T-helper 17 cell (primary cell): Measurements from ENCODE around the gene FAM169A. TPM values are rescaled to one million over a fixed set of nuclear protein-coding genes. Genes with fewer than 3 reads are reported as not detected.
"Not testable (repeated sequence)": the region's sequence is repeated elsewhere in the genome, so short reads cannot be mapped to it uniquely, and the experiment has no call there.

ENCODE experiments used
- ATAC-seq: fragments of 150-1000 bp; cut with Tn5 transposase; 2 replicates; pipeline ENCODE4 v1.10.0; 2021; ENCODE audit warnings: mild to moderate bottlenecking, moderate library complexity
- DNase-seq, 3 donors: peaks; one replicate each; pipeline versions ENCODE4 v3.0.0 to v3.0.0-alpha.2; 2020 to 2021
- H3K9me3 ChIP-seq: one replicate; pipeline ENCODE4 v1.7.0; 2013; ENCODE audit warnings: low read length, mild to moderate bottlenecking; ENCODE audit not compliant: control insufficient read depth, poor library complexity, severe bottlenecking
- H3K27ac Mint-ChIP-seq: one replicate; pipeline ENCODE4 v1.8.0; 2022; ENCODE audit warnings: mild to moderate bottlenecking, moderate library complexity, mixed read lengths
- H3K27me3 Mint-ChIP-seq: one replicate; pipeline ENCODE4 v1.8.0; 2022; ENCODE audit warnings: mixed read lengths
- H3K36me3 Mint-ChIP-seq: one replicate; pipeline ENCODE4 v1.8.0; 2022; ENCODE audit warnings: low read depth, mixed read lengths
- H3K4me1 Mint-ChIP-seq: one replicate; pipeline ENCODE4 v1.8.0; 2022; ENCODE audit warnings: mild to moderate bottlenecking, mixed read lengths
- H3K4me3 Mint-ChIP-seq: one replicate; pipeline ENCODE4 v1.8.0; 2022; ENCODE audit warnings: mild to moderate bottlenecking, moderate library complexity, mixed read lengths
- total RNA-seq, 4 donors: library from RNA in 2 of 4; stranded (reverse) in 2 of 4; gene quantifications; one replicate each; pipeline ENCODE4 v1.2.3 and lab custom pipeline; 2022 to 2026

FAM169A gene
- total RNA-seq, 2 donors from 2014 or later: 9.2 to 16.1 TPM

GRCh38 chr5:74816875-74817274, 49.3 kb downstream of the FAM169A start:
- Mint-ChIP-seq H3K27me3 (no peaks in the 10 kb centered on the region), H3K4me3 (no peak overlapping the region), H3K27ac (peak overlapping the region; percentile 68), H3K36me3 (peaks cover 10% of the 10 kb centered on the region), H3K4me1 (peaks cover 20% of the 10 kb centered on the region)
- H3K9me3 ChIP-seq: no peaks in the 10 kb centered on the region
- no peak for ATAC-seq
- DNase-seq: no peak

- H3K27ac Mint-ChIP-seq: no peak overlapping the region
- DNase-seq (no peak), ATAC-seq (no peak)
- H3K4me3 Mint-ChIP-seq: no peak overlapping the region
- peaks cover 2% of the 10 kb centered on the region for H3K36me3 Mint-ChIP-seq
- no peaks in the 10 kb centered on the region for H3K9me3 ChIP-seq
- H3K27me3 Mint-ChIP-seq: no peaks in the 10 kb centered on the region
- peaks cover 5% of the 10 kb centered on the region for H3K4me1 Mint-ChIP-seq
Measured at GRCh38 chr5:74810915-74811314, 55.3 kb downstream of the FAM169A start.

GRCh38 chr5:74801941-74802340, 64.2 kb downstream of the FAM169A start:
- peak overlapping the region; percentile 74 for H3K27ac Mint-ChIP-seq
- ATAC-seq (no peak), DNase-seq (no peak)
- peaks cover 2% of the 10 kb centered on the region for H3K36me3 Mint-ChIP-seq
- H3K27me3 Mint-ChIP-seq: no peaks in the 10 kb centered on the region
- peaks cover 5% of the 10 kb centered on the region for H3K4me1 Mint-ChIP-seq
- H3K9me3 ChIP-seq: no peaks in the 10 kb centered on the region
- H3K4me3 Mint-ChIP-seq: no peak overlapping the region

- Mint-ChIP-seq H3K4me3 (no peak overlapping the region), H3K4me1 (peaks cover 5% of the 10 kb centered on the region), H3K27ac (no peak overlapping the region), H3K36me3 (peaks cover 4% of the 10 kb centered on the region), H3K27me3 (no peaks in the 10 kb centered on the region)
- no peaks in the 10 kb centered on the region for H3K9me3 ChIP-seq
- DNase-seq (no peak), ATAC-seq (no peak)
Measured at GRCh38 chr5:74801197-74801596, 65.0 kb downstream of the FAM169A start.

GRCh38 chr5:74798977-74799911, 66.9 kb downstream of the FAM169A start:
- H3K36me3 Mint-ChIP-seq: peaks cover 4% of the 10 kb centered on the region
- H3K4me1 Mint-ChIP-seq: peaks cover 5% of the 10 kb centered on the region
- ATAC-seq (no peak), DNase-seq (no peak)
- no peaks in the 10 kb centered on the region for H3K27me3 Mint-ChIP-seq
- H3K4me3 Mint-ChIP-seq: no peak overlapping the region
- H3K27ac Mint-ChIP-seq: no peak overlapping the region
- H3K9me3 ChIP-seq: no peaks in the 10 kb centered on the region

GRCh38 chr5:74791669-74792068, 74.5 kb downstream of the FAM169A start:
- not testable (repeated sequence) for H3K36me3 Mint-ChIP-seq, H3K27ac Mint-ChIP-seq, H3K4me3 Mint-ChIP-seq, H3K4me1 Mint-ChIP-seq, H3K9me3 ChIP-seq, H3K27me3 Mint-ChIP-seq, ATAC-seq, DNase-seq

GRCh38 chr5:74787424-74787823, 78.8 kb downstream of the FAM169A start:
- H3K9me3 ChIP-seq: no peaks in the 10 kb centered on the region
- H3K27ac Mint-ChIP-seq: no peak overlapping the region
- no peak for ATAC-seq
- no peaks in the 10 kb centered on the region for H3K27me3 Mint-ChIP-seq
- peaks cover 2% of the 10 kb centered on the region for H3K36me3 Mint-ChIP-seq
- H3K4me1 Mint-ChIP-seq: peaks cover 2% of the 10 kb centered on the region
- H3K4me3 Mint-ChIP-seq: no peak overlapping the region
- no peak for DNase-seq

- H3K4me3 Mint-ChIP-seq: no peak overlapping the region
- no peaks in the 10 kb centered on the region for H3K9me3 ChIP-seq
- H3K27me3 Mint-ChIP-seq: no peaks in the 10 kb centered on the region
- H3K27ac Mint-ChIP-seq: peak overlapping the region; percentile 43
- no peaks in the 10 kb centered on the region for H3K4me1 Mint-ChIP-seq
- no peak for DNase-seq
- ATAC-seq: no peak
- no peaks in the 10 kb centered on the region for H3K36me3 Mint-ChIP-seq
Measured at GRCh38 chr5:74786851-74787250, 79.3 kb downstream of the FAM169A start.

GRCh38 chr5:74778609-74779008, 87.6 kb downstream of the FAM169A start:
- no peak for DNase-seq
- H3K36me3 Mint-ChIP-seq: no peaks in the 10 kb centered on the region

GRCh38 chr5:74772359-74772758, 93.8 kb downstream of the FAM169A start:
- Mint-ChIP-seq H3K27me3 (no peaks in the 10 kb centered on the region), H3K4me1 (peaks cover 8% of the 10 kb centered on the region), H3K27ac (no peak overlapping the region), H3K36me3 (no peaks in the 10 kb centered on the region), H3K4me3 (no peak overlapping the region)
- no peak for DNase-seq
- no peaks in the 10 kb centered on the region for H3K9me3 ChIP-seq
- no peak for ATAC-seq

More at GRCh38 chr5:74778609-74779008, 87.6 kb downstream of the FAM169A start:
- Mint-ChIP-seq H3K27ac (peak overlapping the region; percentile 11), H3K4me3 (no peak overlapping the region), H3K4me1 (no peaks in the 10 kb centered on the region), H3K27me3 (no peaks in the 10 kb centered on the region)
- no peaks in the 10 kb centered on the region for H3K9me3 ChIP-seq
- ATAC-seq: no peak

- H3K36me3 Mint-ChIP-seq: no peaks in the 10 kb centered on the region
- H3K4me1 Mint-ChIP-seq: peaks cover 11% of the 10 kb centered on the region
- H3K27ac Mint-ChIP-seq: peak overlapping the region; percentile 97
- H3K4me3 Mint-ChIP-seq: peak overlapping the region; percentile 99
- DNase-seq (no peak), ATAC-seq (peak; percentile 12)
- no peaks in the 10 kb centered on the region for H3K9me3 ChIP-seq
- H3K27me3 Mint-ChIP-seq: no peaks in the 10 kb centered on the region
Measured at GRCh38 chr5:74767579-74767913, 98.6 kb downstream of the FAM169A start.

GRCh38 chr5:74766849-74767578, 99.2 kb downstream of the FAM169A start, which contains the start of the genes GFM2 and NSA2:
Gene GFM2, minus strand, starts transcription at chr5:74767117. Its CDS starts 3,375 bp downstream, at chr5:74763742.
Gene NSA2, plus strand, starts transcription at chr5:74767249. Its CDS starts 112 bp downstream, at chr5:74767361.
- DNase-seq: peak; percentile 80 to 90 (median 86)
- Mint-ChIP-seq H3K27ac (peak within 1 kb of the TSS; percentile 97), H3K27me3 (no peaks in the 10 kb centered on the region), H3K4me3 (peak within 1 kb of the TSS; percentile 99), H3K4me1 (peaks cover 12% of the 10 kb centered on the region), H3K36me3 (no peaks in the 10 kb centered on the region)
- H3K9me3 ChIP-seq: no peaks in the 10 kb centered on the region
- ATAC-seq: peak; percentile 91

GRCh38 chr5:74766418-74766848, 99.8 kb downstream of the FAM169A start:
- DNase-seq: no peak
- Mint-ChIP-seq H3K27ac (peak overlapping the region; percentile 97), H3K4me3 (peak overlapping the region; percentile 99), H3K36me3 (no peaks in the 10 kb centered on the region), H3K27me3 (no peaks in the 10 kb centered on the region), H3K4me1 (peaks cover 15% of the 10 kb centered on the region)
- ATAC-seq: peak; percentile 63
- H3K9me3 ChIP-seq: no peaks in the 10 kb centered on the region
